ENCODE measurements around the gene COPZ2. TPM values are rescaled to one million over a fixed set of nuclear protein-coding genes. Genes with fewer than 3 reads are reported as not detected.
"Not testable (repeated sequence)": the region's sequence is repeated elsewhere in the genome, so short reads cannot be mapped to it uniquely, and the experiment has no call there.

Gene COPZ2
- total RNA-seq, 1 experiment from 2014 or later = 40.0 TPM

DNA sequence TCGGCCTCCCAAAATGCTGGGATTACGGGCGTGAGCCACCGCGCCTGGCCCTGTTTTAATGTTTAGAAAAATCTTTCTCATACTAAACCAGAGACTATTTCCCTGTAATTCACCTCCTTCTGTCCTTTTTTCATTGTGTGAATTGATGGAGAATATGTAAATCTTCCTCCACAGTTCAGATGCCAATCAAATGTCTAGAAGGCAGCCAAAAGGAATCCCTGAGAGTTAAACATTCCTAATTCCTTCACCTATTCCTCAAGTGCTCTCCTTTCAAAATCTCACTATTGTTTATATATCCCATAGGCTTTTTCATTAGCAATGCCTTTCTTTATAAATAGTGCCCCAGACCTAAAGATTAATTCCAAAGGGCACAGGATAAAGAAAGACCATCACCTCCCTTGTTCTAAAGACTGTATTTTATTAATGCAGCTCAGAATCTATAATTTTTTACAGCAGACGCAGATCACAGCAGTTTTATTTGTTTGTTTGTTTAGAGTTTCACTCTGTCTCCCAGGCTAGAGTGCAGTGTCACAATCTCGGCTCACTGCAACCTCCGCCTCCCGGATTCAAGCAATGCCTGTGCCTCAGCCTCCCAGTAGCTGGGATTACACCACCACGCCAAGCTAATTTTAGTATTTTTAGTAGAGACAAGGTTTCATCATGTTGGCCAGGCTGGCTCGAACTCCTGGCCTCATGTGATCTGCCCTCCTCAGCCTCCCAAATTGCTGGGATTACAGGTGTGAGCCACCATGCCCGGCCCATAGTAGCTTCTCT is 30.5 kb downstream of the COPZ2 start:
- DNase-seq (ENCODE audit: low spot score) = no peak

GRCh38 chr17:48004983-48005382 is 32.6 kb downstream of the COPZ2 start:
- DNase-seq (ENCODE audit: low spot score) = no peak

- DNase-seq (ENCODE audit: low spot score) = no peak
These were observed 34.0 kb downstream of the COPZ2 start for GRCh38 chr17:48003417-48004151.

DNA sequence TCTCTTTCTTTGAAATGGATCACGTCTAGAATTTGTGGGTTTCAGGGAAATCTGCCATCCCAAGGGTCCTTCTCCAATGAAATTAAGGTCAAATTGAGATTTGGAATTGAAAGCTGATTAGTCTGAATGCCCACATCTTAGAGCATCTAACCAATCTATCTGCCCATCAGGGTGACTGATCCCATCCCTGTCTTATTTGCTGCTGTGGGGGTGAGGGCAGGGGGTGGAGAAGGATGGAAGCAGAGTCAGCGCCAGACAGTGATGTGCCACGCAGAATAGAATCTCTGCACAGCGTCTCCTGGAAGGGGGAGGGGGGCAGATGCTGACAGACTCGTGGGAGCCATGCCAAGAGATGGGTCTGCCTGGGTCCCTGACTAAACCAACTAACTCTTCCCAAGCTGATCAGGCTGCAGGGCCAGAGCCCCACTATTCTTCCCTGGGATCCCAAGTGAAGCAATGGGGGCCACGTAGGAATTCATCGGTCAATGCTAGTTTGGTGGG is 34.6 kb downstream of the COPZ2 start:
- DNase-seq (ENCODE audit: low spot score) = peak; percentile 38

GRCh38 chr17:48002266-48002915 is 35.2 kb downstream of the COPZ2 start:
- DNase-seq (ENCODE audit: low spot score) = peak; percentile 89

DNA sequence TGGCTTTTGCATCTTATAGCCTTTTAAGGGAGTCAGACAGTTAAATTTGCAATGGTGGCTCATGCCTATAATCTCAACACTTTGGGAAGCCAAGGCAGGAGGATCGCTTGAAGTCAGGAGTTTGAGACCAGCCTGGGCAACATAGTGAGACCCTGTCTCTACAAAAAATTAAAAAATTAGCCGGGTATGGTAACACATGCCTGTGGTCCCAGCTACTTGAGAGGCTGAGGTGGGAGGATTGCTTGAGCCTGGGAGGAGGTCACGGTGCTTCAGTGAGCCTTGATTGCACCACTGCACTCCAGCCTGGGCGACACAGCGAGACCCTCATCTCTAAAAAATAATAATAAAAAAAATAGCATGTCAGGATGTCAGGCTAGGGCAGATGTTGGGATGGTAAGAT is 35.9 kb downstream of the COPZ2 start:
- not testable (repeated sequence) for DNase-seq (ENCODE audit: low spot score)

GRCh38 chr17:48001197-48001596 is 36.4 kb downstream of the COPZ2 start:
- DNase-seq (ENCODE audit: low spot score) = no peak

- DNase-seq (ENCODE audit: low spot score) = peak; percentile 46
These were observed 38.0 kb downstream of the COPZ2 start for GRCh38 chr17:47999582-47999981.

- no peak for DNase-seq (ENCODE audit: low spot score)
These were observed 39.6 kb downstream of the COPZ2 start for GRCh38 chr17:47998044-47998443.

DNA sequence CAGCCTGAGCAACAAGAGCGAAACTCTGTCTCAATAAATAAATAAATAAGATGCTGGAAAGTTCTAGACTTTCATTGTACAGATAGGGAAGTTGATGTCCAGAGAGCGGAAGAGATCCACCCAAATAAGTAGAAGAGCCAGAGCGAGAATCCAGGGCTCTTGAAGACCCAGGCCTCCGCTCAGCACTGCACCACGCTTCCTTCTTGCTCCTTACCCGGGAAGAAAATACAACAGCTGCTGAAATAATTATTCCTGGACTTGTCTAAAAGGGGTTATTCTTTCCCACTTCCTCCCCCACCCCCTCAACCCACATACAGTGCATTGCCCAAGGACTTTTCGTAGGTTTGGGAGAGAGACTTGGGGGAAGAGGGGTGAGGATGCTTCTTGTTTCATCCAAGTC is 40.0 kb downstream of the COPZ2 start:
- no peak for DNase-seq (ENCODE audit: low spot score)

DNA sequence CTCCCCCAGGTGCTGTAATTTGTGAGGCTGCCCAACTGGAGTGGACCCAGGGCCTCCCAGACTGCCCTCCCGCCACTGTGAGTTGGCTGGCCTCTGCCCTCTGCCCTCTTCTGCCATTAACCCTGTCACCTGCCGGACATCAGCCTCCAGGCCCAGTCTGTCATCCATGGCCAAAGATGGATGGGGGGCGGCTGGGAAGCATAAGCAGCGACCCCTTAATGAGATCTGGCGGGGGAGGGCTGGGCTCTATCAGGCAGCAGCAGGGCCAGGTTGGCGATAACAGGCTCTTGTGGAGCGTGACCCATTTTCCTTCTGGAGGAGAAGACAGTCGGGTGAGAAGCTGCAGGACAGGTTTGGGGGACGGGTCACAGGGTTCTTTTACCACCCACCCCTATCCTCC is 41.4 kb downstream of the COPZ2 start:
- no peak for DNase-seq (ENCODE audit: low spot score)

GRCh38 chr17:47995241-47995935 is 42.2 kb downstream of the COPZ2 start:
- no peak for DNase-seq (ENCODE audit: low spot score)

DNA sequence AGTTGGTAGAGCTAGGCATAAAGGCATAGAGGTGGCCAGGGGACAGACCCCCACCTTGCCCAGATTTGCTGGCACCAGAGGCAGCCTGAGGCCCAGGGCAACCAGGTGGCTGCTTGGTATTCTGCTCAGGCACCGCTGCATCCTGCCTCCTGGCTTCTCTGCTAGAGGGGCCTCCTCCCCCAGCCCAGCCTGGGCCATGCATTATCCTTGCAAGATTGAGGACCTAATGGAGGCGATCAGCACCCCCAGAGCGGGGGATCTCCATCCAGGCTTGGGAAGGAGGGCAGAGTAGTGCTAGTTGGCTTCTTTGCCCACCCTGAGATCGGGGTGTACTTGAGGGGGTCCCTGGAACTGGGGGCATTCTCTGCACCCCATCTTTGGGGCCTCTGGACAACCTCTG is 42.9 kb downstream of the COPZ2 start:
- no peak for DNase-seq (ENCODE audit: low spot score)

GRCh38 chr17:47993964-47994363 is 43.6 kb downstream of the COPZ2 start:
- DNase-seq (ENCODE audit: low spot score) = no peak

GRCh38 chr17:47993031-47993564 is 44.5 kb downstream of the COPZ2 start:
- no peak for DNase-seq (ENCODE audit: low spot score)

- no peak for DNase-seq (ENCODE audit: low spot score)
These were observed 45.4 kb downstream of the COPZ2 start for GRCh38 chr17:47992216-47992615.

- DNase-seq (ENCODE audit: low spot score) = no peak
These were observed 46.5 kb downstream of the COPZ2 start for GRCh38 chr17:47990962-47991731.

DNA sequence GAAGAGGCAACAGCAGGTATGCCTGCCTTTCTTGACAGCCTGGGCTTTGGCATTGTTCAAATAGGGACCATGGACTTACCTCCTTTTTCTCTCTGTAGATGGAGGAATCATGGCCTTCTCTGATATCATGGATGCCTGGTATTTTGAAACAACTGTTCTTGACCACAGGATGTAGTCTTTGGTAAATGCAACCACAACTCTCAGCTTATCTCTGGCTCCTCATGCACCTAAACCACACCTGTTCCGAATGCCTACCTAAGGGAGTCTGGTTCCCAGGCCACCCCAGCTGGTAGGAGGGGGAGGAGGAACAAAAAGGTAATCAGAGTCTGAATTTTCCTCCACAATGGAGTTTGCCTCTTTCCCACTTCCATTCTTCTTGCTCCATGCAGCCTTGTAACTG is 47.9 kb downstream of the COPZ2 start:
- no peak for DNase-seq (ENCODE audit: low spot score)

DNA sequence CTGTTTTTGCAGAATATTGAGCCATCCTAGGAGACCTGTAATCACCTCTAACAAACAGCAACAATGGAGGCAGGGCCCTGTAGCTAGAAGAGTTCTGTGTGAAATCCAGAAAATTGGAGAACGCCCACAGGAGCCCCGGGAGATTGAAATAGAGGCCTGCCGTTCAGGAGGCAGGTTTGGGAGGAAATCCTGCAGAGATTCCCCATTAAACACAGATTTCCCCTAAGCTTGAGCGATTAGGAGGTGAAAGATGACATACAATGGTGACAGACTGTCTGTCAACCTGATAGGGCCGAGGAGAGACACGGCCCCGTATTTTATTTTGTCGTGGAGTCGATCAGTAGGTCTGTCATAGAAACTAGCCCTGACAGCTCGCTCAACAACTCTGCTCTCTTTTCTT is 48.4 kb downstream of the COPZ2 start:
- DNase-seq (ENCODE audit: low spot score) = no peak

DNA sequence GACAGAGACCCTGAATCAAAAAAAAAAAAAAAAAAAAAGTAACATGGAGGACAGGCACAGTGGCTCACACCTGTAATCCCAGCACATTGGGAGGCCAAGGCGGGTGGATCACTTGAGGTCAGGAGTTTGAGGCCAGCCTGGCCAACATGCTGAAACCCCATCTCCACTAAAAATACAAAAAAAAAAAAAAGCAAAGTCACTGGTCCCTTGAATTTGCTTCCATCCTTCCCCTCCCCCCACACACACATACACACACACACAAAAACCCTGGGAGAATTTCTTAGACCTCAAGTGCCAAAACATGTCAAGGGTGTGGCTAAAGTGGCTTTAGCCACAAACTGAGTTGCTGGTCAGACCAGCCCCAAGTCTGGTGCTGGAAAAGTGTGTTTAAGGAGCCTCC is 49.2 kb downstream of the COPZ2 start:
- DNase-seq (ENCODE audit: low spot score) = not testable (repeated sequence)
